ENCODE data around the gene CDCA7. TPM values are rescaled to one million over a fixed set of nuclear protein-coding genes. Genes with fewer than 3 reads are reported as not detected.
A peak's percentile ranks its signal among the peaks of the same experiment; 100 is the strongest.

CDCA7 gene
- total RNA-seq, 2 experiments from 2014 or later = 98.2 to 170 TPM

DNA sequence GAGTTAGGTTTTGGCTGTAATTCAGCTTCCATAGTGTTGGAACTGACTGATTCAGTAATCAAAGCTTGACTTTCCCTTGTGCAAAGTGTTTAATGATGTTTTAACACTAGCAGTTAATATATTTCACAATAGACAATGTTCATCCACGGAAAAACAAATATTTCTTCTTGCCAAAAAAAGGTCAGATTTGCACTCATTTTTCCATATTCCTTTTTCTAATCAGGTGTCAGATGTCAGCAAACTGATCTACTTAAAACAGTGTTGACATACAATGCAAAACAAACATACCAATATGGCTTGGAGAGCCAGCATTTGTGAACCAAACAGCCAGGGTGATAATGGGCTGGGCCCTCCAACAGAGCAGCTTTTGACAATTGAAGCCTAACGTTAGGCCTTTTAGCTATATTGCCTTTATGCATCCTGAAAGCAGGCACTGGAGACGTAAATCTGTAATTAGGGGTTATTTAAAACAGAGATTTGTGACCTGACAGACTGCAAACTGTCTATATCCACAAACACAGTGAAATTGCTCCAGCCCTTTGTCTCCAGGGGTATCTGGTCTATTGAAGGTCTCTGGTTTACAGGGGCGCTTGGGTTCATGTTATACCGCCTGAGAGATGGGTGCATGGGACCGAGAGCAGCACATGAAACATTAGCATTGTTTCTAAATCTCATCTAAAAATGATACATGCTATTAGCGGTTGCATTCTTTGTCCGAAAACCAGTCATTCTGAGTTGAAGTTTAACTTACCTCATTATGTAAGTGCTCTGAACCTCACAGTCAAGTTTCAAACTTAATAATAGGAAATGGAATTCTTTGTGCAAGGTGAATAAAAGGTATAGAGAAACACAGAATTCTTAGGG is 7.1 kb upstream of the CDCA7 start:
- H3K27ac ChIP-seq (ENCODE audit: low read depth, low read length, poor library complexity, severe bottlenecking) = no peak overlapping the region
- no peaks in the 10 kb centered on the region for H3K9me2 ChIP-seq (ENCODE audit: insufficient read depth, low read length)
- TF ChIP-seq, protein P1, sequence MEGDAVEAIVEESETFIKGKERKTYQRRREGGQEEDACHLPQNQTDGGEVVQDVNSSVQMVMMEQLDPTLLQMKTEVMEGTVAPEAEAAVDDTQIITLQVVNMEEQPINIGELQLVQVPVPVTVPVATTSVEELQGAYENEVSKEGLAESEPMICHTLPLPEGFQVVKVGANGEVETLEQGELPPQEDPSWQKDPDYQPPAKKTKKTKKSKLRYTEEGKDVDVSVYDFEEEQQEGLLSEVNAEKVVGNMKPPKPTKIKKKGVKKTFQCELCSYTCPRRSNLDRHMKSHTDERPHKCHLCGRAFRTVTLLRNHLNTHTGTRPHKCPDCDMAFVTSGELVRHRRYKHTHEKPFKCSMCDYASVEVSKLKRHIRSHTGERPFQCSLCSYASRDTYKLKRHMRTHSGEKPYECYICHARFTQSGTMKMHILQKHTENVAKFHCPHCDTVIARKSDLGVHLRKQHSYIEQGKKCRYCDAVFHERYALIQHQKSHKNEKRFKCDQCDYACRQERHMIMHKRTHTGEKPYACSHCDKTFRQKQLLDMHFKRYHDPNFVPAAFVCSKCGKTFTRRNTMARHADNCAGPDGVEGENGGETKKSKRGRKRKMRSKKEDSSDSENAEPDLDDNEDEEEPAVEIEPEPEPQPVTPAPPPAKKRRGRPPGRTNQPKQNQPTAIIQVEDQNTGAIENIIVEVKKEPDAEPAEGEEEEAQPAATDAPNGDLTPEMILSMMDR (conservative IDR thresholded peaks at IDR 0.05; ENCODE audit: low read length) = no peak
- BruUV-seq (replicated peaks) = no TSS peak
- DNase-seq (ENCODE audit: low spot score) = no peak
- peaks cover 5% of the 10 kb centered on the region; the same call in 1 of the 2 replicates for H3K36me3 ChIP-seq (ENCODE audit: insufficient read depth, low read length)
- H3K4me1 ChIP-seq (ENCODE audit: insufficient read depth, low read length, poor library complexity, severe bottlenecking) = peaks cover 39% of the 10 kb centered on the region
- peaks cover 2% of the 10 kb centered on the region; the same call in 1 of the 2 replicates for H3K79me2 ChIP-seq (ENCODE audit: insufficient read depth, low read depth, low read length)
- intact Hi-C loops (cut with micrococcal nuclease; ENCODE audit: unreplicated experiment) = no loop called here
- no peak overlapping the region for H3K4me3 ChIP-seq (ENCODE audit: low read depth, low read length, poor library complexity, severe bottlenecking)
- ChIA-PET POLR2A (interaction anchor here (0.9 kb wide), 1 partner anchor 37 kb away, joined by 6 read pairs; no protein-coding TSS in a partner anchor), CTCF (ENCODE audit: unreplicated experiment) (no interaction called here)
- no peaks in the 10 kb centered on the region for H4K20me1 ChIP-seq (ENCODE audit: insufficient read depth, low read length)
- no peak overlapping the region for H2AFZ ChIP-seq (ENCODE audit: low read length)
- H3K4me2 ChIP-seq (ENCODE audit: low read length) = no peak overlapping the region
- H3K9me3 ChIP-seq (ENCODE audit: low read length) = peaks cover 18% of the 10 kb centered on the region

DNA sequence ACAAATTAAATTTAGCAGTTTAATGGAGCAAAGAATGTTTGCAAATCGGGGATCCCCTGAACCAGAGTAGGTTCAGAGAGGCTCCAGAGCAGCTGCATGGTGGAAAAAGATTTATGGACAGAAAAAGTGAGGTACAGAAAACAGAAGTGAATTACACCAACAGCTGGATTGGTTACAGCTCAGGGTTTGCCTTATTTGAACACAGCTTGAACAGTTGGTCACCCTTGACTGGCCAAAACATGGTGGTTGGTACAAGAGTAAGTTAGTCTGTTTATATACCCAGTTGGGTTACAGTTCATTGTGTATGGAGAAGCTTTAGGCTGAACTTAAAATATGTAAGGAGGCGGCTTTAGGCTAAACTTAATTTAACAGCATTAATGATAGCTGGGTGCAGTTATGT is 5.4 kb upstream of the CDCA7 start:
- Histone ChIP-seq H3K27ac (ENCODE audit: low read depth, low read length, poor library complexity, severe bottlenecking) (peak overlapping the region; percentile 60), H2AFZ (ENCODE audit: low read length) (peak overlapping the region; percentile 28; the same call in 1 of the 2 replicates), H3K4me2 (ENCODE audit: low read length) (peak overlapping the region; percentile 18; the same call in 1 of the 2 replicates), H4K20me1 (ENCODE audit: insufficient read depth, low read length) (no peaks in the 10 kb centered on the region), H3K4me1 (ENCODE audit: insufficient read depth, low read length, poor library complexity, severe bottlenecking) (peaks cover 49% of the 10 kb centered on the region), H3K36me3 (ENCODE audit: insufficient read depth, low read length) (peaks cover 5% of the 10 kb centered on the region; the same call in 1 of the 2 replicates), H3K4me3 (ENCODE audit: low read depth, low read length, poor library complexity, severe bottlenecking) (no peak overlapping the region), H3K9me3 (ENCODE audit: low read length) (peaks cover 18% of the 10 kb centered on the region), H3K79me2 (ENCODE audit: insufficient read depth, low read depth, low read length) (peaks cover 14% of the 10 kb centered on the region; the same call in 1 of the 2 replicates), H3K9me2 (ENCODE audit: insufficient read depth, low read length) (no peaks in the 10 kb centered on the region)
- POLR2A ChIA-PET = interaction anchor here (0.7 to 1.6 kb wide), 5 partner anchors 8 to 240 kb away, joined by 3 to 6 read pairs (median 4); no protein-coding TSS in a partner anchor
- CTCF ChIA-PET (ENCODE audit: unreplicated experiment) = no interaction called here
- intact Hi-C loops (cut with micrococcal nuclease; ENCODE audit: unreplicated experiment) = no loop called here
- TF ChIP-seq, protein P1 (conservative IDR thresholded peaks at IDR 0.05; ENCODE audit: low read length) = no peak
- no peak for TF ChIP-seq EZH2phosphoT487 (IDR thresholded peaks at IDR 0.05; ENCODE audit: borderline replicate concordance, low read depth, low read length)
- no TSS peak for BruUV-seq (replicated peaks)
- peak; percentile 61 for DNase-seq (ENCODE audit: low spot score)

Data from OCI-LY7 (cell line).